Stimulated activated CD4-positive, alpha-beta T cell treated with anti-CD3 and anti-CD28 coated beads, Interleukin-12 subunit alpha, Interleukin-12 subunit beta, amount 100 ng/mL, for 48 hours (primary cell): ENCODE measurements around the gene TSHZ3.

ENCODE experiments used
- DNase-seq, 3 donors: peaks; one replicate each; pipeline ENCODE4 v3.0.0-alpha.2; 2020; ENCODE audit warnings: low read depth in 2 of 3, low spot score in 1 of 3

Gene TSHZ3

GRCh38 chr19:31314849-31315629, 34.2 kb downstream of the TSHZ3 start:
- no peak for DNase-seq

- DNase-seq, result no peak
These were observed 35.1 kb downstream of the TSHZ3 start for GRCh38 chr19:31314156-31314555.

GRCh38 chr19:31313291-31314030, 35.8 kb downstream of the TSHZ3 start:
- DNase-seq, result no peak

- no peak for DNase-seq
These were observed 36.5 kb downstream of the TSHZ3 start for GRCh38 chr19:31312677-31313244.

- DNase-seq, result peak; percentile 37 to 62 (median 47)
These were observed 37.1 kb downstream of the TSHZ3 start for GRCh38 chr19:31312009-31312676.

- DNase-seq, result no peak
These were observed 38.7 kb downstream of the TSHZ3 start for GRCh38 chr19:31310432-31311133.

- no peak for DNase-seq
These were observed 40.5 kb downstream of the TSHZ3 start for GRCh38 chr19:31308781-31309180.

GRCh38 chr19:31307071-31307669, 42.1 kb downstream of the TSHZ3 start:
- DNase-seq, result no peak

- no peak for DNase-seq
These were observed 43.1 kb downstream of the TSHZ3 start for GRCh38 chr19:31306006-31306753.

GRCh38 chr19:31304831-31305312, 44.4 kb downstream of the TSHZ3 start:
- DNase-seq, result no peak

- DNase-seq, result no peak
These were observed 45.9 kb downstream of the TSHZ3 start for GRCh38 chr19:31303262-31303815.

GRCh38 chr19:31301306-31301980, 47.8 kb downstream of the TSHZ3 start:
- DNase-seq, result no peak

GRCh38 chr19:31300422-31300821, 48.8 kb downstream of the TSHZ3 start:
- no peak for DNase-seq

GRCh38 chr19:31299665-31300064, 49.6 kb downstream of the TSHZ3 start:
- no peak for DNase-seq

GRCh38 chr19:31297991-31298390, 51.2 kb downstream of the TSHZ3 start:
- no peak for DNase-seq

GRCh38 chr19:31296741-31297390, 52.4 kb downstream of the TSHZ3 start:
- no peak for DNase-seq

GRCh38 chr19:31294189-31294588, 55.0 kb downstream of the TSHZ3 start:
- DNase-seq, result no peak

- DNase-seq, result no peak
These were observed 56.5 kb downstream of the TSHZ3 start for GRCh38 chr19:31292639-31293185.
